Fibroblast of the aortic adventitia (primary cell): Measurements from ENCODE around the gene DNMT3A. TPM values are rescaled to one million over a fixed set of nuclear protein-coding genes. Genes with fewer than 3 reads are reported as not detected.

Source experiments
- DNase-seq: peaks from one replicate; pipeline ENCODE4 v3.0.0-alpha.2; 2010; ENCODE audit warnings: low read depth
- H3K4me3 ChIP-seq: 2 replicates; pipeline ENCODE4 v1.5.1; 2011; ENCODE audit warnings: low read depth, mild to moderate bottlenecking, control low read depth, low read length, moderate library complexity
- total RNA-seq: library from RNA; depleted of rRNA; stranded (reverse); fragments of >200 nt; gene quantifications from 2 replicates; pipeline ENCODE4 v1.2.3, GENCODE V29; 2012; ENCODE audit warnings: low replicate concordance
- TF ChIP-seq, protein P1 (sequence below): IDR thresholded peaks from 2 replicates; pipeline ENCODE4 v1.5.1; 2011; ENCODE audit warnings: mild to moderate bottlenecking, low read length, control low read depth, inconsistent platforms; ENCODE audit not compliant: insufficient read depth

Gene DNMT3A
- total RNA-seq, 1 donor = 10.8 TPM

DNA sequence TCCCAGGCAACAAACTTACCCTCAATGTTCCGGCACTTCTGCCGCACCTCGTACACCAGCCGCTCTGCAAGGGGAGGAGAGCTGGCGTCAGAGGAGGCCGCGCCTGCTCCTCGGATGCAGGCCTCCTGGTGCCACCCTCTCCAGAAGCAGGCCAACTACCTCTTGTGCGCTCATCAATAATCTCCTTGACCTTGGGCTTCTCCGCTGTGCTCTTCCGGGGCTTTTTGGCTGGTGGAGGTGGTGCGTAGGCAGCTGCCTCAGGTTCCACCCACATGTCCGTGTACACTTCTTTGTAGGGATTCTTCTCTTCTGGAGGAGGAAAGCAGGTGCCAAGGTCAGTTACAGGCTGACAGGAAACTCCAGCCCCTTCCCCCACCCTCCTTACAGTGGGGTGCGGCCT, 95.7 kb downstream of the DNMT3A start:
- no peak overlapping the region for H3K4me3 ChIP-seq
- TF ChIP-seq, protein P1, sequence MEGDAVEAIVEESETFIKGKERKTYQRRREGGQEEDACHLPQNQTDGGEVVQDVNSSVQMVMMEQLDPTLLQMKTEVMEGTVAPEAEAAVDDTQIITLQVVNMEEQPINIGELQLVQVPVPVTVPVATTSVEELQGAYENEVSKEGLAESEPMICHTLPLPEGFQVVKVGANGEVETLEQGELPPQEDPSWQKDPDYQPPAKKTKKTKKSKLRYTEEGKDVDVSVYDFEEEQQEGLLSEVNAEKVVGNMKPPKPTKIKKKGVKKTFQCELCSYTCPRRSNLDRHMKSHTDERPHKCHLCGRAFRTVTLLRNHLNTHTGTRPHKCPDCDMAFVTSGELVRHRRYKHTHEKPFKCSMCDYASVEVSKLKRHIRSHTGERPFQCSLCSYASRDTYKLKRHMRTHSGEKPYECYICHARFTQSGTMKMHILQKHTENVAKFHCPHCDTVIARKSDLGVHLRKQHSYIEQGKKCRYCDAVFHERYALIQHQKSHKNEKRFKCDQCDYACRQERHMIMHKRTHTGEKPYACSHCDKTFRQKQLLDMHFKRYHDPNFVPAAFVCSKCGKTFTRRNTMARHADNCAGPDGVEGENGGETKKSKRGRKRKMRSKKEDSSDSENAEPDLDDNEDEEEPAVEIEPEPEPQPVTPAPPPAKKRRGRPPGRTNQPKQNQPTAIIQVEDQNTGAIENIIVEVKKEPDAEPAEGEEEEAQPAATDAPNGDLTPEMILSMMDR = no peak
- DNase-seq = no peak

DNA sequence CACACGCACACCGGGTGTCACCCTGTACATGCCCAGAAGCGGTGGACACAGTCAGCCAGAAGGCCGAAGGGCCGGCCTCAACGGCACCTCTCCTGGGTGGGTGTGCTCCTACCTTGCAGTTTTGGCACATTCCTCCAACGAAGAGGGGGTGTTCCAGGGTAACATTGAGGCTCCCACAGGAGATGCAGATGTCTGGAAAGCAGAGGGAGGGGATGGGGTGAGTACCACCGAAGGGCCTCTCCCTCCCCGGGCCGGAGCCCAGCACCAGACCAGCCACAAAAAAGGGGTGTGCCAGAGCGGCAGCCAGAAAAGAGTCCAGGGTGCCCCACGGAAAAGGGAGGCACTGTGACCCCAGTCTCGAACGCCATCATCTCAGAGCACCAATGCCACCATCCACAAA, 96.6 kb downstream of the DNMT3A start:
- H3K4me3 ChIP-seq = no peak overlapping the region
- TF ChIP-seq, protein P1 = no peak
- no peak for DNase-seq

DNA sequence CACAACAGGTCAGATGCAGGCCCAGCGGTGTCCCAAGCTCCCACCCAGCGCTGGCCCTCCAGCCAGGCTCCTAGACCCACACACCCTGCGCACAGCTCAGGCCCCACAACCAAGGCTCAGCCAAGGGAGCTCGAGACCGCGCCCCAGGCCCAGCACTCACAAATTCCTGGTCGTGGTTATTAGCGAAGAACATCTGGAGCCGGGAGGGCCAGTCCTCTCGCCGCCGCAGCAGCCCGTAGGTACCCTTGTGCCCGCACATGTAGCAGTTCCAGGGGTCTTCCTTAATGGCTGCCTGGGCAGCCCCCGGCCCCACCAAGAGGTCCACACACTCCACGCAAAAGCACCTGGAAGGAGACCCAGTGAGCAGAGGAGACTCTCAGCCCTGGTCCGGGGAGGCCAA, 97.7 kb downstream of the DNMT3A start:
- TF ChIP-seq, protein P1 = no peak
- no peak overlapping the region for H3K4me3 ChIP-seq
- no peak for DNase-seq

DNA sequence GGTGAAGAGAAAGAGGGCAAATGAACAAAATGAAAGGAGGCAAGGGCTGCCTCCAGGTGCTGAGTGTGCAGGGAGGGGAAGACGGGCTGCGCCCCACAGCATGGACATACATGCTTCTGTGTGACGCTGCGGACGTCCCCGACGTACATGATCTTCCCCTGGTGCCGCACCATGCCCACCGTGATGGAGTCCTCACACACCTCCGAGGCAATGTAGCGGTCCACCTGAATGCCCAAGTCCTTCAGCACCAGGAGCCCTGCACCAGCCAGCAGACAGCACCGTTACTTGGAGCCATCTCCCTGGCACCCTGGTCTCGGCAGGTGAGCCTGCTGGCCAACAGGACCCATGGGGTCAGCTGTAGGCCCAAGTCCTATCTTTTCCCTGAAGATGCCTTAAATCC, 100.3 kb downstream of the DNMT3A start:
- no peak for DNase-seq
- H3K4me3 ChIP-seq = no peak overlapping the region
- TF ChIP-seq, protein P1 = no peak

DNA sequence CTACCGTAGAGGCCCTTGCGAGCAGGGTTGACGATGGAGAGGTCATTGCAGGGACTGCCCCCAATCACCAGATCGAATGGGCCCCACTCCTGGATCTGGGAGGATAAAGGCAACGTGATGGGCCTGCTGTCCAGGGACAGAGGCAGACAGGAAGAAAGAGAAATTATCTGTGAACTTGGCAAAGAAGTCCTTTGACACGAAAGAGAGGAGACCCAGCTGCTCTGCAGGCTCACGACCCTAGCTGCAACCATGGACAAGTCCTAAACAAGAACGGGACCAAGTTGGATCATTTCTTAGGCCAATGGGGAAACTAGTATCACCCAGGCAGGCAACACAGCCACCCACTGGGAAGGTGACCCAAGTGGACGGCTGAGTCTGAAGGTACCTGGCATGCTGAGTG, 101.1 kb downstream of the DNMT3A start:
- no peak for DNase-seq
- TF ChIP-seq, protein P1 = no peak
- no peak overlapping the region for H3K4me3 ChIP-seq

DNA sequence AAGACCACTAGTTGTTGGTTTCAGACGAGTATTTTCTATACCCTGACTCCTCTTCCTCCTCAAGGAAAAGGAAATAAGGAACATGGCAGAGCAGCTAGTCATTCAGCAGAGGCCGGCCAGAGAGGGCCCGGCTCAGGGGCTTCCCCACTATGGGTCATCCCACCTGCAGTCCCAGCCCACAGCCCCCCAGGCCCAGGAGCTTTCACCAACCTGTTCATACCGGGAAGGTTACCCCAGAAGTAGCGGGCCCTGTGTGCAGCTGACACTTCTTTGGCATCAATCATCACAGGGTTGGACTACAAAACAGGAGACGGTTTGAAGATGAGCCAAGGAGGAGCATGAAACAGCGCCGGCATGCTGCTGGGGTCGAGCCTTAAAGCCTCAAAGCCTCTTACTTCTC, 102.8 kb downstream of the DNMT3A start:
- H3K4me3 ChIP-seq = no peak overlapping the region
- no peak for DNase-seq
- TF ChIP-seq, protein P1 = no peak

DNA sequence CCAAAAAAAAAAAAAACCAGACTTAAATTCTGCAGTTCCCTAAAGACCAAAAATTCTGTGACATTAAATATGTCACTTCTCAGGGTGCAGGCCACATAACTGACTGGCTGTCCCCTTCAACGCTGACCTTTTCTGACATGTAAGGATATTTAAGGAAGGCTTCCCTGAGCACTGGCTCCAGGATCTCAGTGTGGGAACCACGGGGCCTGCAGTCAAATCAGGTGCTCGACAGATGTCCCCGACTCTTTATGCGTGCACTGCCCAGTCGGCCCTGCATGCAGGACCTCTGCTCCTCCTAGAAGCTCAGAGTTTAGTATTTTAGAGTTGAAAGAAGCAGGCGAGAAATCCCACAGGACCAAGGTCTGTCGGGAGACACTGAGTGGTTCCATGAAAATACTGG, 104.0 kb downstream of the DNMT3A start:
- no peak for DNase-seq
- TF ChIP-seq, protein P1 = no peak
- no peak overlapping the region for H3K4me3 ChIP-seq
